Astrocyte (in vitro differentiated cells and primary cell): ENCODE results near the gene EDIL3. TPM values are rescaled to one million over a fixed set of nuclear protein-coding genes. Genes with fewer than 3 reads are reported as not detected.

ENCODE experiments used
- DNase-seq: peaks from one replicate; pipeline ENCODE4 v3.0.0-alpha.2; 2010; ENCODE audit warnings: low read depth
- FAIRE-seq: peaks from 2 replicates; lab custom pipeline; 2011; peaks lifted over from hg19 to GRCh38; lab: Jason Lieb, UNC
- H2AFZ ChIP-seq: 2 replicates; pipeline ENCODE4 v1.6.0; 2012; ENCODE audit warnings: low read depth, low read length, inconsistent platforms
- H3K27ac ChIP-seq: 2 replicates; pipeline ENCODE4 v1.5.1; 2011; ENCODE audit warnings: low read depth, low read length, inconsistent platforms
- H3K27me3 ChIP-seq: 2 replicates; pipeline ENCODE4 v1.6.0; 2011; ENCODE audit warnings: low read length, inconsistent platforms; ENCODE audit not compliant: insufficient read depth
- H3K36me3 ChIP-seq: 2 replicates; pipeline ENCODE4 v1.5.1; 2011; ENCODE audit warnings: low read length, inconsistent platforms; ENCODE audit not compliant: insufficient read depth
- H3K4me1 ChIP-seq: 2 replicates; pipeline ENCODE4 v1.5.1; 2011; ENCODE audit warnings: low read length, inconsistent platforms; ENCODE audit not compliant: insufficient read depth
- H3K4me2 ChIP-seq: 2 replicates; pipeline ENCODE4 v1.6.0; 2012; ENCODE audit warnings: low read length, inconsistent platforms
- H3K4me3 ChIP-seq: 2 replicates; pipeline ENCODE4 v1.5.1; 2011; ENCODE audit warnings: low read depth, mild to moderate bottlenecking, low read length, inconsistent platforms; ENCODE audit not compliant: insufficient read depth
- H3K79me2 ChIP-seq: 2 replicates; pipeline ENCODE4 v1.6.0; 2012; ENCODE audit warnings: mild to moderate bottlenecking, low read length, inconsistent platforms; ENCODE audit not compliant: insufficient read depth
- H3K9ac ChIP-seq: 2 replicates; pipeline ENCODE4 v1.6.0; 2012; ENCODE audit warnings: mild to moderate bottlenecking, low read length, inconsistent platforms
- H3K9me3 ChIP-seq: 2 replicates; pipeline ENCODE4 v1.5.1; 2012; ENCODE audit warnings: low read depth, mild to moderate bottlenecking, low read length, inconsistent platforms; ENCODE audit not compliant: insufficient read depth
- H4K20me1 ChIP-seq: 2 replicates; pipeline ENCODE4 v1.6.0; 2012; ENCODE audit warnings: low read length, inconsistent platforms; ENCODE audit not compliant: insufficient read depth
- H3K27ac Mint-ChIP-seq: one replicate; pipeline ENCODE4 v1.8.0; 2021; ENCODE audit warnings: mild to moderate bottlenecking, mixed read lengths; ENCODE audit not compliant: unreplicated experiment
- H3K27me3 Mint-ChIP-seq: one replicate; pipeline ENCODE4 v1.8.0; 2021; ENCODE audit warnings: low read depth, mixed read lengths; ENCODE audit not compliant: unreplicated experiment
- H3K36me3 Mint-ChIP-seq: one replicate; pipeline ENCODE4 v1.8.0; 2021; ENCODE audit warnings: low read depth, mixed read lengths; ENCODE audit not compliant: unreplicated experiment
- H3K4me1 Mint-ChIP-seq: one replicate; pipeline ENCODE4 v1.8.0; 2021; ENCODE audit warnings: low read depth, mixed read lengths; ENCODE audit not compliant: unreplicated experiment
- H3K4me3 Mint-ChIP-seq: one replicate; pipeline ENCODE4 v1.8.0; 2021; ENCODE audit warnings: mild to moderate bottlenecking, moderate library complexity, mixed read lengths; ENCODE audit not compliant: unreplicated experiment
- H3K9me3 Mint-ChIP-seq: one replicate; pipeline ENCODE4 v1.8.0; 2021; ENCODE audit warnings: mild to moderate bottlenecking, mixed read lengths; ENCODE audit not compliant: unreplicated experiment
- EZH2 ChIP-seq: IDR thresholded peaks from 2 replicates; pipeline ENCODE4 v1.6.1; 2012; ENCODE audit warnings: mild to moderate bottlenecking, low read length, inconsistent platforms; ENCODE audit not compliant: insufficient read depth
- total RNA-seq: library from RNA; stranded (reverse); gene quantifications from 2 replicates; pipeline ENCODE4 v1.2.1, GENCODE V29; 2021
- TF ChIP-seq, protein P1 (sequence below): IDR thresholded peaks from 2 replicates; pipeline ENCODE4 v1.5.1; 2011; ENCODE audit warnings: low read depth, mild to moderate bottlenecking, inconsistent platforms, low read length, moderate library complexity; ENCODE audit not compliant: insufficient read depth

The EDIL3 gene
- total RNA-seq, 1 donor from 2014 or later, result 226 TPM

DNA sequence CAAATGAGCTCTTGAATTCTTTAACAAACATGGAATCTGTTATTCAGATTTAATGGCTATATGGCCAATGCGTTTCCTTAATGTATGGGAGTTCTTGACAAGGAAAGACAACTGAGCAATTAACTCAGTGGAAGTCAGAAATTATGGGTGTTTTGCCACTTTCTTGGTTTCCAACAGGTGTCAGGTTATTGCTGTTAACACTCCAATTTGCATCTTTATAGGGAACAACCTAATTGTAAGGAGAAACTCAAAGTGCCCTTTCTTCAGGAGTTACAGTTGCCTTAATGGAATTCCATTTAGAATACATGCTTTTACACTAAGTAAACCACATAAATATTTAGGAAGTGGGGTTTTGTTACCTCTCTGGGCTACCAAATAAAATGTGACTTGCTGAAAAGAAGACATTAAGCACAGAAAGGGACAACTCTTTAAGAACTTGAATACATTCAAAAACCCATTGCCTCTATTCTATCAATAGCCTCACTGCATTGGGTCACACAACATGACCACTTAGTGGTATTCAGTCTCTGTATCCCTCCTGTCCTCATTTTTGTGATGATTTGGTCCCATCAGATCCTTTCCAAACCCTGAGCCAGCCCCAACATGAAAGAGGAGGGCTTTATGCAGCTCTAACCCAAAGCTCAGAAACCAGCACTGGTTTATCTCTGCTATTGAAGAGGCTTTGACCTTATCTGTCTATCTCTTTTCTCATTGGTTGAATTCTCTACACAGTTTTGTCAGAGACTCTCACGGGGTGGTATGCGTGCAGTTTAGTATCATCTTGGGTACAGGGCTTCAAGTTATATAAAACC lies 118.7 kb downstream of the EDIL3 start:
- H3K9ac ChIP-seq, result no peak overlapping the region

DNA sequence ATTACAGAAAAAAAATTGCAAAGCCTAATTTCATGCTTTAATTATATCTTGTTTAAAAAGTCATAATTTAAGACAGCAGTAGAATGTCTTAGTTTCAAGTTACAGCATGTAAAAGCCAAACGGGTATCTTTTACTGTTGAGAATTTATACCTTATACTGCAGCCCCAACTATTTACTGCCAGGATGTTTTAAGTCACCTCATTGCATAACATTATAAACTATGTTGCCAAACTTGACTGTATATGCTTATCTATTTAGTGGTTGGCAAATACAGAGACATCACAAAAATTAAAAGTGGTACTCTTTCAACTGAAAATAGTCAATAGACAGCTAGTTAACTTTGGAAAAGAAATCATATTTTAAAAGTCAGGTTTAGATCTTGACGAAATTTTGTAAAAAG lies 119.5 kb downstream of the EDIL3 start:
- no peak overlapping the region for H3K27ac ChIP-seq
- peaks cover 7% of the 10 kb centered on the region for H3K36me3 Mint-ChIP-seq
- H3K9me3 Mint-ChIP-seq, result peaks cover 2% of the 10 kb centered on the region
- no peak overlapping the region for H3K4me3 Mint-ChIP-seq
- TF ChIP-seq EZH2, result no peak
- H3K27me3 Mint-ChIP-seq, result no peaks in the 10 kb centered on the region
- H3K4me2 ChIP-seq, result no peak overlapping the region
- H3K27ac Mint-ChIP-seq, result no peak overlapping the region
- H3K36me3 ChIP-seq, result no peaks in the 10 kb centered on the region
- peaks cover 35% of the 10 kb centered on the region for H3K79me2 ChIP-seq
- H2AFZ ChIP-seq, result no peak overlapping the region
- H3K9ac ChIP-seq, result no peak overlapping the region
- no peak for FAIRE-seq
- H3K27me3 ChIP-seq, result no peaks in the 10 kb centered on the region
- DNase-seq, result no peak
- no peak overlapping the region for H3K4me3 ChIP-seq
- no peaks in the 10 kb centered on the region for H3K9me3 ChIP-seq
- peaks cover 2% of the 10 kb centered on the region for H3K4me1 ChIP-seq
- peaks cover 39% of the 10 kb centered on the region for H4K20me1 ChIP-seq
- peaks cover 18% of the 10 kb centered on the region for H3K4me1 Mint-ChIP-seq

More for the DNA sequence above, 118.7 kb downstream of the EDIL3 start:
- H3K36me3 ChIP-seq, result no peaks in the 10 kb centered on the region
- peaks cover 36% of the 10 kb centered on the region for H4K20me1 ChIP-seq
- peaks cover 31% of the 10 kb centered on the region for H3K79me2 ChIP-seq
- FAIRE-seq (no peak), DNase-seq (no peak)
- H3K4me3 ChIP-seq, result no peak overlapping the region
- no peak overlapping the region for H3K4me2 ChIP-seq
- no peaks in the 10 kb centered on the region for H3K9me3 ChIP-seq
- H3K4me1 ChIP-seq, result no peaks in the 10 kb centered on the region
- H3K27ac Mint-ChIP-seq, result no peak overlapping the region
- H3K9me3 Mint-ChIP-seq, result peaks cover 2% of the 10 kb centered on the region
- H3K27ac ChIP-seq, result no peak overlapping the region
- no peaks in the 10 kb centered on the region for H3K27me3 ChIP-seq
- H3K36me3 Mint-ChIP-seq, result peaks cover 7% of the 10 kb centered on the region
- TF ChIP-seq, protein P1, sequence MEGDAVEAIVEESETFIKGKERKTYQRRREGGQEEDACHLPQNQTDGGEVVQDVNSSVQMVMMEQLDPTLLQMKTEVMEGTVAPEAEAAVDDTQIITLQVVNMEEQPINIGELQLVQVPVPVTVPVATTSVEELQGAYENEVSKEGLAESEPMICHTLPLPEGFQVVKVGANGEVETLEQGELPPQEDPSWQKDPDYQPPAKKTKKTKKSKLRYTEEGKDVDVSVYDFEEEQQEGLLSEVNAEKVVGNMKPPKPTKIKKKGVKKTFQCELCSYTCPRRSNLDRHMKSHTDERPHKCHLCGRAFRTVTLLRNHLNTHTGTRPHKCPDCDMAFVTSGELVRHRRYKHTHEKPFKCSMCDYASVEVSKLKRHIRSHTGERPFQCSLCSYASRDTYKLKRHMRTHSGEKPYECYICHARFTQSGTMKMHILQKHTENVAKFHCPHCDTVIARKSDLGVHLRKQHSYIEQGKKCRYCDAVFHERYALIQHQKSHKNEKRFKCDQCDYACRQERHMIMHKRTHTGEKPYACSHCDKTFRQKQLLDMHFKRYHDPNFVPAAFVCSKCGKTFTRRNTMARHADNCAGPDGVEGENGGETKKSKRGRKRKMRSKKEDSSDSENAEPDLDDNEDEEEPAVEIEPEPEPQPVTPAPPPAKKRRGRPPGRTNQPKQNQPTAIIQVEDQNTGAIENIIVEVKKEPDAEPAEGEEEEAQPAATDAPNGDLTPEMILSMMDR, result no peak
- TF ChIP-seq EZH2, result no peak
- no peak overlapping the region for H3K4me3 Mint-ChIP-seq
- H2AFZ ChIP-seq, result no peak overlapping the region
- H3K27me3 Mint-ChIP-seq, result no peaks in the 10 kb centered on the region
- H3K4me1 Mint-ChIP-seq, result peaks cover 13% of the 10 kb centered on the region

DNA sequence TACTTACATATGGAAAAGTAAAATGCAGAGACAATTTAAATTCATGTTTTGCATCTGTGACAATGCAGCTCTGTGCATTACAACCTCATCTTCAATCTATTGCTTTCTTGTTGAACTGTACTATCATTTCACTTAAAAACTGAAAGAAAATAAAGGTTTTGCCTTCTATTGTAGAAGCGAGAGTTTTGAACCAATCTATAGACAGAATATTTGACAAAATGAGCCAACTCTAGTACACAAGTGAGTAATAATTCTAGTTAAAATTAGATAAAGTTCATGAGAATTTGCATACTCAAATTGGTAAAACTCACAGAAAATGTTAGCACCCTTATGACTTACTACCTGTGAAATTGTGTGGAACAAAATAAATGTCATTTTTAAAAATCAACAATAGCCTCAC lies 123.7 kb downstream of the EDIL3 start:
- H3K4me3 ChIP-seq, result no peak overlapping the region
- FAIRE-seq (no peak), DNase-seq (no peak)
- Mint-ChIP-seq H3K36me3 (peaks cover 11% of the 10 kb centered on the region), H3K4me3 (no peak overlapping the region), H3K27me3 (no peaks in the 10 kb centered on the region), H3K27ac (no peak overlapping the region), H3K9me3 (peaks cover 2% of the 10 kb centered on the region), H3K4me1 (peaks cover 31% of the 10 kb centered on the region)
- TF ChIP-seq, protein P1, result no peak
- no peak for TF ChIP-seq EZH2
- no peaks in the 10 kb centered on the region for H3K36me3 ChIP-seq
- H3K9ac ChIP-seq, result no peak overlapping the region
- H2AFZ ChIP-seq, result no peak overlapping the region
- peaks cover 4% of the 10 kb centered on the region for H3K4me1 ChIP-seq
- no peaks in the 10 kb centered on the region for H3K9me3 ChIP-seq
- peaks cover 59% of the 10 kb centered on the region for H4K20me1 ChIP-seq
- peaks cover 40% of the 10 kb centered on the region for H3K79me2 ChIP-seq
- H3K27ac ChIP-seq, result no peak overlapping the region
- H3K27me3 ChIP-seq, result no peaks in the 10 kb centered on the region
- no peak overlapping the region for H3K4me2 ChIP-seq
